H9 (cell line): ENCODE data around the gene C2orf68. TPM values are rescaled to one million over a fixed set of nuclear protein-coding genes. Genes with fewer than 3 reads are reported as not detected.

Experiments
- DNase-seq: peaks from one replicate; pipeline ENCODE4 v3.0.0-alpha.2; 2017
- H2AFZ ChIP-seq: one replicate; pipeline ENCODE4 v1.6.1; 2013; ENCODE audit warnings: mild to moderate bottlenecking, low read length, control low read depth, moderate library complexity
- H2AK5ac ChIP-seq: 2 replicates; pipeline ENCODE4 v1.6.1; 2013; ENCODE audit warnings: low read length, control low read depth, mixed read lengths; ENCODE audit not compliant: insufficient read length
- H2BK120ac ChIP-seq: one replicate; pipeline ENCODE4 v1.6.1; 2013; ENCODE audit warnings: low read depth, mild to moderate bottlenecking, low read length, control low read depth, inconsistent platforms; ENCODE audit not compliant: poor library complexity, severe bottlenecking
- H2BK12ac ChIP-seq: 2 replicates; pipeline ENCODE4 v1.6.1; 2013; ENCODE audit warnings: low read length, control low read depth, mixed read lengths, low read depth; ENCODE audit not compliant: insufficient read length
- H2BK15ac ChIP-seq: 2 replicates; pipeline ENCODE4 v1.6.1; 2013; ENCODE audit warnings: low read depth, low read length, control low read depth
- H2BK20ac ChIP-seq: one replicate; pipeline ENCODE4 v1.6.1; 2013; ENCODE audit warnings: low read depth, mild to moderate bottlenecking, low read length, control low read depth, inconsistent platforms; ENCODE audit not compliant: poor library complexity, severe bottlenecking
- H2BK5ac ChIP-seq: 2 replicates; pipeline ENCODE4 v1.6.1; 2013; ENCODE audit warnings: low read length, control low read depth, mixed read lengths; ENCODE audit not compliant: insufficient read length
- H3K14ac ChIP-seq: 2 replicates; pipeline ENCODE4 v1.6.1; 2013; ENCODE audit warnings: low read length, control low read depth; ENCODE audit not compliant: insufficient read depth
- H3K18ac ChIP-seq: 2 replicates; pipeline ENCODE4 v1.6.1; 2013; ENCODE audit warnings: low read depth, mild to moderate bottlenecking, mixed read lengths, low read length, control low read depth; ENCODE audit not compliant: insufficient read length
- H3K23ac ChIP-seq: 2 replicates; pipeline ENCODE4 v1.6.1; 2013; ENCODE audit warnings: low read length, control low read depth, mixed read lengths, low read depth; ENCODE audit not compliant: insufficient read length
- H3K23me2 ChIP-seq: 2 replicates; pipeline ENCODE4 v1.6.1; 2013; ENCODE audit warnings: low read depth, mild to moderate bottlenecking, mixed read lengths, low read length, control low read depth; ENCODE audit not compliant: insufficient read length, poor library complexity, severe bottlenecking
- H3K27ac ChIP-seq: 2 replicates; pipeline ENCODE4 v1.5.1; 2013; ENCODE audit warnings: low read length, control low read depth, mixed read lengths, low read depth; ENCODE audit not compliant: insufficient read length
- H3K27me3 ChIP-seq: 2 replicates; pipeline ENCODE4 v1.6.1; 2013; ENCODE audit warnings: low read length, control low read depth, inconsistent platforms; ENCODE audit not compliant: insufficient read depth
- H3K4ac ChIP-seq: 2 replicates; pipeline ENCODE4 v1.6.1; 2013; ENCODE audit warnings: low read depth, mild to moderate bottlenecking, control low read depth, inconsistent platforms, low read length, moderate library complexity
- H3K4me1 ChIP-seq: 2 replicates; pipeline ENCODE4 v1.6.1; 2013; ENCODE audit warnings: low read length, control low read depth, inconsistent platforms; ENCODE audit not compliant: insufficient read depth
- H3K4me2 ChIP-seq: 2 replicates; pipeline ENCODE4 v1.6.1; 2013; ENCODE audit warnings: low read length, control low read depth, mixed read lengths; ENCODE audit not compliant: insufficient read length, insufficient read depth
- H3K56ac ChIP-seq: 2 replicates; pipeline ENCODE4 v1.6.1; 2013; ENCODE audit warnings: low read depth, mild to moderate bottlenecking, mixed read lengths, low read length, control low read depth; ENCODE audit not compliant: insufficient read length
- H3K79me1 ChIP-seq: 2 replicates; pipeline ENCODE4 v1.6.1; 2013; ENCODE audit warnings: low read depth, mild to moderate bottlenecking, moderate library complexity, low read length, control low read depth, inconsistent platforms; ENCODE audit not compliant: insufficient read depth, poor library complexity, severe bottlenecking
- H3K79me2 ChIP-seq: 2 replicates; pipeline ENCODE4 v1.6.1; 2013; ENCODE audit warnings: low read length, control low read depth, inconsistent platforms; ENCODE audit not compliant: insufficient read depth
- H3K9ac ChIP-seq: 2 replicates; pipeline ENCODE4 v1.6.1; 2013; ENCODE audit warnings: low read length, control low read depth, mixed read lengths; ENCODE audit not compliant: insufficient read length; ENCODE audit errors: extremely low read depth
- H3K9me3 ChIP-seq: one replicate; pipeline ENCODE4 v1.6.1; 2013; ENCODE audit warnings: low read depth, low read length, inconsistent platforms; ENCODE audit not compliant: control insufficient read depth
- H3T11ph ChIP-seq: one replicate; pipeline ENCODE4 v1.6.1; 2013; ENCODE audit warnings: mild to moderate bottlenecking, low read length, control low read depth, inconsistent platforms
- H4K20me1 ChIP-seq: one replicate; pipeline ENCODE4 v1.6.1; 2013; ENCODE audit not compliant: control insufficient read depth, insufficient read length, insufficient read depth
- H4K5ac ChIP-seq: 2 replicates; pipeline ENCODE4 v1.6.1; 2013; ENCODE audit warnings: low read depth, mild to moderate bottlenecking, mixed read lengths, low read length, control low read depth; ENCODE audit not compliant: insufficient read length
- H4K8ac ChIP-seq: replicated peaks from 2 replicates; pipeline ENCODE4 v1.6.1; 2013; ENCODE audit warnings: low read length, control low read depth, mixed read lengths, low read depth; ENCODE audit not compliant: insufficient read length
- H4K91ac ChIP-seq: 2 replicates; pipeline ENCODE4 v1.6.1; 2013; ENCODE audit warnings: low read depth, mild to moderate bottlenecking, moderate library complexity, mixed read lengths, low read length, control low read depth; ENCODE audit not compliant: insufficient read length
- H3K27ac Mint-ChIP-seq, 3 experiments: 2 replicates in 2 of 3; 3 replicates in 1 of 3; pipeline ENCODE4 v1.8.0; 2020 to 2021; ENCODE audit warnings: mixed read lengths in 3 of 3, mild to moderate bottlenecking in 1 of 3, moderate library complexity in 1 of 3
- H3K27me3 Mint-ChIP-seq: 2 replicates; pipeline ENCODE4 v1.8.0; 2021; ENCODE audit warnings: low read depth, mild to moderate bottlenecking, moderate library complexity, mixed read lengths
- H3K36me3 Mint-ChIP-seq, 3 experiments: 2 replicates in 2 of 3; 3 replicates in 1 of 3; pipeline ENCODE4 v1.8.0; 2020 to 2021; ENCODE audit warnings: low read depth in 3 of 3, mixed read lengths in 3 of 3; ENCODE audit not compliant: insufficient read depth in 1 of 3
- H3K4me1 Mint-ChIP-seq, 2 experiments: 2 replicates each; pipeline ENCODE4 v1.8.0; 2020; ENCODE audit warnings: mixed read lengths in 2 of 2
- H3K4me3 Mint-ChIP-seq, 2 experiments: 2 replicates in 1 of 2; 3 replicates in 1 of 2; pipeline ENCODE4 v1.8.0; 2020 to 2021; ENCODE audit warnings: mild to moderate bottlenecking in 2 of 2, mixed read lengths in 2 of 2, moderate library complexity in 1 of 2
- H3K9me3 Mint-ChIP-seq, 2 experiments: 2 replicates in 1 of 2; 3 replicates in 1 of 2; pipeline ENCODE4 v1.8.0; 2020; ENCODE audit warnings: mild to moderate bottlenecking in 2 of 2, mixed read lengths in 2 of 2, moderate library complexity in 1 of 2
- CTCF ChIP-seq: fragments of 200-600 bp; sonication (generic); conservative IDR thresholded peaks from 3 replicates; pipeline ENCODE4 v1.8.0; 2021; ENCODE audit warnings: antibody characterized with exemption, mild to moderate bottlenecking
- WGBS: extraction: QIAGEN DNeasy Blood & Tissue Kit; methylation state at CpG from one replicate; pipeline ENCODE4 v1.1.7; 2013; ENCODE audit warnings: missing lambda C conversion rate, low lambda C conversion rate, mixed read lengths; ENCODE audit not compliant: insufficient read length; ENCODE audit errors: extremely low coverage; 5-methylcytosine and 5-hydroxymethylcytosine counted together
- total RNA-seq: library from RNA; stranded (reverse); gene quantifications from 2 replicates; pipeline ENCODE4 v1.2.1, GENCODE V29; 2021

The C2orf68 gene
- total RNA-seq, 1 experiment from 2014 or later, result 39.6 TPM

GRCh38 chr2:85607268-85608215, 4.3 kb downstream of the C2orf68 start:
- Histone ChIP-seq H2BK12ac (no peak overlapping the region), H3K4me1 (peaks cover 3% of the 10 kb centered on the region; the same call in 1 of the 2 replicates), H3K79me2 (peaks cover 3% of the 10 kb centered on the region; the same call in 1 of the 2 replicates), H3K9ac (no peak overlapping the region), H4K20me1 (no peaks in the 10 kb centered on the region), H3K4me2 (no peak overlapping the region), H2BK5ac (no peak overlapping the region), H3K23ac (no peak overlapping the region), H3K23me2 (peaks cover 9% of the 10 kb centered on the region), H4K8ac (no peak overlapping the region), H3K79me1 (no peaks in the 10 kb centered on the region), H3K27ac (no peak overlapping the region), H2BK15ac (no peak overlapping the region), H3K18ac (no peak overlapping the region), H3K14ac (no peak overlapping the region), H2BK120ac (no peak overlapping the region), H3K56ac (no peak overlapping the region), H2AK5ac (no peak overlapping the region), H2BK20ac (no peak overlapping the region), H3K27me3 (no peaks in the 10 kb centered on the region), H2AFZ (no peak overlapping the region), H4K5ac (no peak overlapping the region), H3K9me3 (no peaks in the 10 kb centered on the region), H4K91ac (no peak overlapping the region), H3T11ph (no peak overlapping the region), H3K4ac (no peak overlapping the region)
- whole genome bisulfite sequencing, result no CpG with 5 or more reads among the region's 9 CpGs
- no peaks in the 10 kb centered on the region; a peak in 1 of 5 replicates for H3K9me3 Mint-ChIP-seq
- H3K27me3 Mint-ChIP-seq, result no peaks in the 10 kb centered on the region
- peaks cover 16 to 20% of the 10 kb centered on the region in 2 experiments for H3K4me1 Mint-ChIP-seq
- DNase-seq, result no peak
- TF ChIP-seq CTCF, result no peak
- peak overlapping the region; percentile 15 to 53 (median 23); a peak in 2 of 7 replicates for H3K27ac Mint-ChIP-seq
- H3K36me3 Mint-ChIP-seq, result peaks cover 15 to 41% (median 26%) of the 10 kb centered on the region in 3 experiments; a peak in 6 of 7 replicates
- no peak overlapping the region for H3K4me3 Mint-ChIP-seq
